ENCODE results near the gene BRD1. TPM values are rescaled to one million over a fixed set of nuclear protein-coding genes. Genes with fewer than 3 reads are reported as not detected.

The BRD1 gene
- polyA plus RNA-seq, 1 donor from 2014 or later = 79.3 TPM

GRCh38 chr22:49871482-49871881 is 43.8 kb upstream of the BRD1 start (continued):
- TF ChIP-seq, protein P1, sequence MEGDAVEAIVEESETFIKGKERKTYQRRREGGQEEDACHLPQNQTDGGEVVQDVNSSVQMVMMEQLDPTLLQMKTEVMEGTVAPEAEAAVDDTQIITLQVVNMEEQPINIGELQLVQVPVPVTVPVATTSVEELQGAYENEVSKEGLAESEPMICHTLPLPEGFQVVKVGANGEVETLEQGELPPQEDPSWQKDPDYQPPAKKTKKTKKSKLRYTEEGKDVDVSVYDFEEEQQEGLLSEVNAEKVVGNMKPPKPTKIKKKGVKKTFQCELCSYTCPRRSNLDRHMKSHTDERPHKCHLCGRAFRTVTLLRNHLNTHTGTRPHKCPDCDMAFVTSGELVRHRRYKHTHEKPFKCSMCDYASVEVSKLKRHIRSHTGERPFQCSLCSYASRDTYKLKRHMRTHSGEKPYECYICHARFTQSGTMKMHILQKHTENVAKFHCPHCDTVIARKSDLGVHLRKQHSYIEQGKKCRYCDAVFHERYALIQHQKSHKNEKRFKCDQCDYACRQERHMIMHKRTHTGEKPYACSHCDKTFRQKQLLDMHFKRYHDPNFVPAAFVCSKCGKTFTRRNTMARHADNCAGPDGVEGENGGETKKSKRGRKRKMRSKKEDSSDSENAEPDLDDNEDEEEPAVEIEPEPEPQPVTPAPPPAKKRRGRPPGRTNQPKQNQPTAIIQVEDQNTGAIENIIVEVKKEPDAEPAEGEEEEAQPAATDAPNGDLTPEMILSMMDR (IDR thresholded peaks at IDR 0.05; ENCODE audit: poor library complexity, severe bottlenecking) = no peak

DNA sequence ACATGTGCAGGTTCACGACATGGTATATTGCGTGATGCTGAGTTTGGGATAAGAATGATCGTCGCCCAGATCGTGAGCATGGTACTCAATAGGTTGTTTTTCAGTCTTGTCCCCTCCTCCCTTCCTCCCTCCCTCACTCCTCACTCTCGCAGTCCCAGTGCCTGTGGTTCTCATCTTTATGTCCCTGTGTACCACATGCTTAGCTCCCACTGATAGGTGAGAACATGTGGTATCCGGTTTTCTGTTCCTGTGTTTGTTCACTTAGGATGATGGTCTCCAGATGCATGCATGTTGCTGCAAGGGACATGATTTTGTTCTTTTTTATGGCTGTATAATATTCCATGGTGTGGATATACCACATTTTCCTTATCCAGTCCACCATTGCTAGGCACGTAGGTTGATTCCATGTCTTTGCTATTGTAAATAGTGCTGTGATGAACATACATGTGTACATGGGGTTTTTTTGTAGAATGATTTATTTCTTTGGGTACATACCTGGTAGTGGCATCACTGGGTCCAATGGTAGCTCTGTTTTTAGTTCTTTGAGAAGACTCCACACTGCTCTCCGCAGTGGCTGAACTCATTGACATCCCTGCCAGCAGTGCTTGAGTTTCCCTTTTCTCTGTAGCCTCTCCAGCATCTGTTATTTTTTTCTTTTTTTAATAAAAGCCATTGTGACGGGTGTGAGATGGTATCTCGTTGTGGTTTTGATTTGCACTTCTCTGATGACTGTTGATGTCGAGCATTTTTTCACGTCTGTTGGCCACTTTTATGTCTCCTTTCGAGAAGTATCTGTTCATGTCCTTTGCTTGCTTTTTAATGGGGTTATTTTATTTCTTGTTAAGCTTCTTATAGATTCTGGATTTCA is 42.4 kb upstream of the BRD1 start:
- H3K79me2 ChIP-seq (replicated peaks; ENCODE audit: insufficient read depth, low read length) = peaks cover 87% of the 10 kb centered on the region
- TF ChIP-seq EZH2 (IDR thresholded peaks at IDR 0.05; ENCODE audit: borderline replicate concordance, insufficient read depth, low read length, poor library complexity, severe bottlenecking) = no peak
- TF ChIP-seq TAF1 (IDR thresholded peaks at IDR 0.05; ENCODE audit: low read depth) = no peak
- TF ChIP-seq, protein P1 (IDR thresholded peaks at IDR 0.05; ENCODE audit: poor library complexity, severe bottlenecking) = no peak
- no peak for TF ChIP-seq POLR2AphosphoS5 (IDR thresholded peaks at IDR 0.05)
- no peak for TF ChIP-seq SMC3 (conservative IDR thresholded peaks at IDR 0.05; ENCODE audit: poor library complexity)
- no peak for TF ChIP-seq EP300 (conservative IDR thresholded peaks at IDR 0.05; ENCODE audit: poor library complexity, severe bottlenecking)
- no peak for TF ChIP-seq MXI1 (conservative IDR thresholded peaks at IDR 0.05; ENCODE audit: poor library complexity, severe bottlenecking)
- TF ChIP-seq, protein P2, sequence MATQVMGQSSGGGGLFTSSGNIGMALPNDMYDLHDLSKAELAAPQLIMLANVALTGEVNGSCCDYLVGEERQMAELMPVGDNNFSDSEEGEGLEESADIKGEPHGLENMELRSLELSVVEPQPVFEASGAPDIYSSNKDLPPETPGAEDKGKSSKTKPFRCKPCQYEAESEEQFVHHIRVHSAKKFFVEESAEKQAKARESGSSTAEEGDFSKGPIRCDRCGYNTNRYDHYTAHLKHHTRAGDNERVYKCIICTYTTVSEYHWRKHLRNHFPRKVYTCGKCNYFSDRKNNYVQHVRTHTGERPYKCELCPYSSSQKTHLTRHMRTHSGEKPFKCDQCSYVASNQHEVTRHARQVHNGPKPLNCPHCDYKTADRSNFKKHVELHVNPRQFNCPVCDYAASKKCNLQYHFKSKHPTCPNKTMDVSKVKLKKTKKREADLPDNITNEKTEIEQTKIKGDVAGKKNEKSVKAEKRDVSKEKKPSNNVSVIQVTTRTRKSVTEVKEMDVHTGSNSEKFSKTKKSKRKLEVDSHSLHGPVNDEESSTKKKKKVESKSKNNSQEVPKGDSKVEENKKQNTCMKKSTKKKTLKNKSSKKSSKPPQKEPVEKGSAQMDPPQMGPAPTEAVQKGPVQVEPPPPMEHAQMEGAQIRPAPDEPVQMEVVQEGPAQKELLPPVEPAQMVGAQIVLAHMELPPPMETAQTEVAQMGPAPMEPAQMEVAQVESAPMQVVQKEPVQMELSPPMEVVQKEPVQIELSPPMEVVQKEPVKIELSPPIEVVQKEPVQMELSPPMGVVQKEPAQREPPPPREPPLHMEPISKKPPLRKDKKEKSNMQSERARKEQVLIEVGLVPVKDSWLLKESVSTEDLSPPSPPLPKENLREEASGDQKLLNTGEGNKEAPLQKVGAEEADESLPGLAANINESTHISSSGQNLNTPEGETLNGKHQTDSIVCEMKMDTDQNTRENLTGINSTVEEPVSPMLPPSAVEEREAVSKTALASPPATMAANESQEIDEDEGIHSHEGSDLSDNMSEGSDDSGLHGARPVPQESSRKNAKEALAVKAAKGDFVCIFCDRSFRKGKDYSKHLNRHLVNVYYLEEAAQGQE (IDR thresholded peaks at IDR 0.05; ENCODE audit: borderline replicate concordance) = no peak
- TF ChIP-seq RAD21 (conservative IDR thresholded peaks at IDR 0.05) = no peak
- H4K20me1 ChIP-seq (ENCODE audit: insufficient read depth) = no peaks in the 10 kb centered on the region

More for the DNA sequence above, 42.4 kb upstream of the BRD1 start:
- Histone ChIP-seq H3K9me3 (ENCODE audit: low read length) (peaks cover 15% of the 10 kb centered on the region), H3K36me3 (ENCODE audit: insufficient read depth, low read length) (no peaks in the 10 kb centered on the region), H2AFZ (ENCODE audit: low read depth, low read length) (no peak overlapping the region), H3K27me3 (ENCODE audit: insufficient read depth, low read depth, low read length) (no peaks in the 10 kb centered on the region), H3F3A (ENCODE audit: insufficient read depth, low read length, poor library complexity, severe bottlenecking) (no peaks in the 10 kb centered on the region), H3K9me2 (ENCODE audit: insufficient read depth, low read length) (no peaks in the 10 kb centered on the region), H3K27ac (ENCODE audit: low read length) (no peak overlapping the region), H3K9ac (ENCODE audit: low read length) (no peak overlapping the region), H3K4me2 (ENCODE audit: low read length) (no peak overlapping the region), H3K4me3 (ENCODE audit: low read length) (no peak overlapping the region)

Measured in neural cell (in vitro differentiated cells).